Thoracic aorta endothelial cell (primary cell): ENCODE measurements around the gene TVP23A. TPM values are rescaled to one million over a fixed set of nuclear protein-coding genes. Genes with fewer than 3 reads are reported as not detected.

ENCODE experiments used
- small RNA-seq: library from RNA; depleted of rRNA; stranded (forward); fragments of <200 nt; gene quantifications from one replicate; pipeline ENCODE3, GENCODE V24; 2012
- total RNA-seq: library from RNA; depleted of rRNA; stranded (reverse); fragments of >200 nt; gene quantifications from 2 replicates; pipeline ENCODE4 v1.2.3, GENCODE V29; 2012

TVP23A gene
- not detected in 2 replicates for total RNA-seq

DNA sequence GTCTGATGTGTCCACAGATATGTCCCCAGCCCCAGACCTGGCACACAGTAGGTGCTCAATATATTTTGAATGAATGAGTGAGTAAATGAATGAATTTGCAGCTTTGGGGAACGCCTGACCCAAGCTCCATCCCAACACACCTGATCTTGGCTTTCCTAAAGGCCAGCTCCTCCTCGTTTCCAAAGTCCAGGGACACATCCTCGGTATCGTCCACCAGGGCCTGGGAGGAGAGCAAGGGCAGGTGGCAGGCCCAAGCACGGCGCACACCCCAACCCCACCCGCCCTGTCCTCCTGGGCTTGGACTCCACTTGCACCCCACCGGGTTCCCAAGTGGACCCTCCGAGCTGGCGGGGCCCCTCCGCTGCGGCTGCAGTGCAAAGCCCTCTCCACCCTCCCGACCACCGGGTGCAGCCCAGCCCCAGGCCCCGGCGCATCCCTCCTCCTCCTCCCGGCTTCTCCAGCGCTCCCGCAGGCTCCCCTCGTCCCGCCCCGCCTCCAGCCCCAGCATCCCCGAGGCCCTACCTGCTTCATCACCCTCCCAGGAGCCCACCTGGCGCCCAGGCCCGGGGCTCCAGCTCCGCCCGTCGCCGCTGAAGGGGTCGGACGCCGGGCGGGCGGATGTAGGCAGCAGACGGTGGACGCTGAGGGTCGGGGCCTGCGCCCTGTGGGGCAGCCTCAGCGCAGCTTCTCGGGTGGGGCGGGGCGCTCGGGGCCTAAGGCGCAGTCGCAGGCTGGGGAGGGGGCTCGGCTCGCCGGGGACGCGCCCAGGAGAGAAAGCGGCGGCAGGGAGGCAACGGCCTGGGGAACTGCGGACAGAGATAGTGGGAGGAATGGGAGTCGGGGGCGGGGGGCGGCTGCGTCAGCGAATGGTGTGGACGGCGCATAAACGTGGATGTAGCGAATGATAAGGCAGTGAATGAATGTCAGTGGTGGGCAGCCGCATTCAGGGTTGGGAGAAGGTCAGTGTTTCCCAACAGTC is at the start of gene TVP23A:
Gene TVP23A (minus strand): TSS at position 832 of the 979 bp plus-strand sequence. CDS start 301 bp downstream, at position 531.

DNA sequence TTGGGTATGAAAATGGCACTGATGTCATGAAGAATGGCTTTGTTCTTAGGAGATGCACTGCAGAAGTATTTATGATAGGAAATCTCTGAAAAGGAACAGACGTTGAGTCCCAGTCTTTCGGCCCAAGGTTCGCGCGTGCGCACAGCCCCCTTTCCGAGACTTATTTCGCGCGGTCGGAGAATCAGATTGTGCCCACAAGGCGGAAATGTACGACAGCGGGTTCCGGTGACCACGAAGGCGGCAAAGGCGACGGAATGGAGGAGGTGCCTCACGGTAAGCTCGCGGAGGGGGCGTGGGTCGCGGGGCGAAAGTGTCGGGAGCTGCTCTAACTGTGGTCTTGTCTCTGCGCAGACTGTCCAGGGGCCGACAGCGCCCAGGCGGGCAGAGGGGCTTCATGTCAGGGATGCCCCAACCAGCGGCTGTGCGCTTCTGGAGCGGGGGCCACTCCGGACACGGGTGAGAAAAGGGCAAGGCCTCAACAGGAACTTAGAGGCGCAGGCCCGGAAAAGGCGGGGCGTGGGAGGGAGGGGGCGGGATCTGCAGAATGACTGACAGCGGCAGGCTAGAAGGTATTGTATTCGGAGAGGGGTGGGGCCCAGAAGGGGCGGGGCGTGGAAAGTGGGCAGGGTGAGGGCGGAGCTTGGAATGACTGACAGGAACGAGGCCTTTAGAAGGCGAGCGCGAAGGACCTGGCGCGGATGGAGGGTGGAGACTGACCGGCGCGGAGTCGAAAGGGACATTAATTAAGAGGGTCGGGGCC is 74.8 kb downstream of the TVP23A start, which contains the start of gene NUBP1:
Gene NUBP1 (plus strand): TSS at position 233 of the 760 bp plus-strand sequence. CDS start 22 bp downstream, at position 255.

Small RNA genes lying within 50 kb of the gene (small RNA-seq; reads per million reads assigned to genes)
- gene MTND4LP24 (not detected), gene MTND6P33 (not detected)

Other genes with a start within 250 kb of the TVP23A start
- 14.8 and 37.6 TPM in 2 replicates for gene EMP2, start 238.2 kb downstream of the TVP23A start, total RNA-seq
- gene TEKT5, start 123.9 kb downstream of the TVP23A start, total RNA-seq: not detected in 2 replicates
- 17.5 and 18.0 TPM in 2 replicates for gene NUBP1, start 75.0 kb downstream of the TVP23A start, total RNA-seq
- under 0.01 and 0.07 TPM in 2 replicates for gene CIITA, start 58.4 kb upstream of the TVP23A start, total RNA-seq
- gene DEXI, start 123.7 kb upstream of the TVP23A start, total RNA-seq: 31.6 and 33.7 TPM in 2 replicates
- gene CLEC16A, start 125.8 kb upstream of the TVP23A start, total RNA-seq: 25.8 and 31.5 TPM in 2 replicates